GM18526 (cell line): ENCODE data around the gene P2RY13.

Experiments used
- POLR2A ChIP-seq: IDR thresholded peaks from 3 replicates; pipeline ENCODE4 v1.6.1; 2011; ENCODE audit not compliant: insufficient read length; ENCODE audit errors: extremely low read depth

Gene P2RY13

DNA sequence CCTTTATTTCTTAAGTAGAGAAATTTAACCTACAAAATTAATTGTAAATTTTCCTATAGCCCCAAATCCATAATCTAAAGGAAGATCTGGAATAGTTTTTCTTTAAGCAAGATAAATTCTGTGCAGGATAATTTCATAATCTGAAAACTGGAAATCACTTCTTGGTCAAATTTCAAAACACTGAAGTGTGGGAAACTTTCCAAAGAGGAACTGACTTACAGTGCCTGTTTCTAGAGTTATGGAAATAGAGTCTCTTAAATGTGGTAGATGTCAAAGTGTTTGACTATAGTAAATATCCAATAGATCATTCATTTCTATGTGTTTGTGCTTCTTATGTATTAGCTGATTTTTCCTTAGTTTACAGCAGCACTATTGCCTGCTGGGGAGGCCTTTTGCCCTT lies 1.6 kb upstream of the P2RY13 start:
- TF ChIP-seq POLR2A: no peak

GRCh38 chr3:151330379-151330778 lies 1.0 kb upstream of the P2RY13 start:
- TF ChIP-seq POLR2A: no peak

DNA sequence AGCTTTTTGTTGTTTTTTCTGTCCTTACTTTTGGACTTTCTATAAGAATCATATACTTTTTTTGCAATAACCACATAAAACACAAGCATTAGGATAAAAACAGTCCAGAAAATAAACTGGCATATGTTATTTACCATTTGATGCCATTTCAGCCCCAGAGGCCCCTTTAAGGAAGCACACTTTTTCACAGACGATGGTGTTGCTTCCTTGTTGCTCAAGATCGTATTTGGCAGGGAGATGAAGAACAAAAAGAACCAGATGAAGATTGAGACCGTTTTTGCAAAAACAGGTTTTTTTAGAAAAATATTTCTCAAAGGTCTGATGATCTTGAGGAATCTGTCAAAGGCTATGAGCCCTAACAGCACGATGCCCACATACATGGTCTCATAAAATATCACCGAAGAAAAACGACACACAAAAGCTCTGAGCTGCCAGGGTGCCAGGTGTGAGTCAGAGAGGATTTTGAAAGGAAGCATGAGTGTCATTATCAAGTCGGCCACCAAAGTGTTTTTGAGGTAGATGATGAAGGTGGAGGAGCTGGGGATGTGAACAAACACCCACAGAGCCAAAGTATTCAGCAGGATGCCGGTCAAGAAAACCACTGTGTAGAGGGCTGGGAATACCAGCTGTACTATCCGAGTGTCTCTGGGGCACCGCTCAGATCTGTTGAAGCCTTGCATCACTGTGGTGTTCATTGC lies 902 bp downstream of the P2RY13 start:
- no peak for TF ChIP-seq POLR2A

DNA sequence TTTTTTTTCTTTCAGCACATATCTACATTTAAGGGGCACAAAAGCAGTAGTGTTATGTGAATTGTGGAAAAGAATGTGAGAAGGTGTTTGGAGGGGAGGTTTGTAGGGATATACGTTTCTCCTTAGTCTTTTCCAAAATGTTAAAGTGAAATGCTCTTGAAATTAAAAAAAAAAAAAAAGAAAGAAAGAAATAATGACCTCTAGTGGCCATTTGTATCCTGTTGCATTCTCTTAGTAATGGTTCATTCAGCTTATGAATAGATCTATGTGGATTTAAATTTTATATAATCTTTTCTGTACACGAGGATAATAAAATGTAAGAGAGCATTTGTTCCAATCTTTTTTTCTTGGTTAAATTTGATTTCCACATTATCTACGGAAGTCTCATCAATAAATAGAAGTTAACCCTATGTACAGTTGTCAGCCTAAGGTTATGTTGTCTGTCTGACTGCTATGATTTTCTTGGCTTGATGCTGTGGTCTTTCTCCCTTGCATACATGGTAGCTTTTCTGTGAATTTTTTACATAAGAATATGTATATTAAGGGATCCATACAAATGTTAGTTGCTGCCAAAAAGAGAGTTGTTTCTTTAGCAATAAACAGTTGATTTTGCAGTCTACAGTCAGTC lies 1.7 kb downstream of the P2RY13 start:
- TF ChIP-seq POLR2A: no peak

- TF ChIP-seq POLR2A: no peak
Measured at GRCh38 chr3:151322511-151322910, 6.8 kb downstream of the P2RY13 start.

GRCh38 chr3:151321526-151321925 lies 7.8 kb downstream of the P2RY13 start:
- no peak for TF ChIP-seq POLR2A

DNA sequence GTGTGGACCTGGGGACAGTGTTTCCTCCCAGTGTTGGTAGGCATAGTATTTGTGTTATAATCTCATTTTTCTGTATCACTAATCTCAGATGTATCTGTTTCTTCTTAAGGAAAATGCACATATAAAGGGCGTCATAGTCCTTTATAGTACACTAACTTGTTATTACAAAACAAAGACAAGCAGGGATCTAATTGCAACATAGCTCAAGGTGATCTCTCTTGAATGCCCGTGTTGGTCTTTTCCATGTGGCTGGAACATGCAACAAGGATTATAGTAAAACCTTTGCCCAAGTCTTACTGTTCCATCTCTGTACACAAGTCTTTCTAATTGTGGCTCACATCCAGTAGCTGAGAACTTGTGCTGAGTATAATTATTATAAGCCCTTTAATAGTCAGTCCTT lies 9.2 kb downstream of the P2RY13 start:
- no peak for TF ChIP-seq POLR2A

GRCh38 chr3:151319628-151320027 lies 9.7 kb downstream of the P2RY13 start:
- no peak for TF ChIP-seq POLR2A

- TF ChIP-seq POLR2A: no peak
Measured at GRCh38 chr3:151318991-151319390, 10.4 kb downstream of the P2RY13 start.

DNA sequence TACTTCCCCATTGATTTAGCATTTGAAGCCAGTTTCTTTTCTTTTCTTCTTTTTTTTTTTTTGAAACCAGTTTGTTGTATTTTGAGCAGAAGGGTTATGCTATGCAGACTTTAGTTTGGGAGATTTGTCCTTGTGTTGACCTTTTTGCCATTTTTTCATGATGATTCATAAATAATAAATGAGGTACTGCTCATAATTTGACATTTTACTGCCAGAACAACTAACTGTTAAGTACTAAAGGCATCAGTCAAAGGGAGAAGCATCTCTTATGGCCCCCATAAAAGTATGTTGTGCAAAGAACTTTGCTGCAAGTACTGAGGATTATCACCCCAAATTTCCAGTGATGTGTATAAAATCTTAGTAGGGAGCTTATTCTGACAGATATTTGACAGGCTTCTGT lies 11.0 kb downstream of the P2RY13 start:
- TF ChIP-seq POLR2A: no peak

GRCh38 chr3:151316267-151316991 lies 12.9 kb downstream of the P2RY13 start, which contains the start of gene GPR87:
Gene GPR87 (minus strand): TSS chr3:151316820. CDS start chr3:151300100, 16,720 bp downstream.
- no peak for TF ChIP-seq POLR2A

- no peak for TF ChIP-seq POLR2A
Measured at GRCh38 chr3:151315846-151316245, 13.5 kb downstream of the P2RY13 start.

DNA sequence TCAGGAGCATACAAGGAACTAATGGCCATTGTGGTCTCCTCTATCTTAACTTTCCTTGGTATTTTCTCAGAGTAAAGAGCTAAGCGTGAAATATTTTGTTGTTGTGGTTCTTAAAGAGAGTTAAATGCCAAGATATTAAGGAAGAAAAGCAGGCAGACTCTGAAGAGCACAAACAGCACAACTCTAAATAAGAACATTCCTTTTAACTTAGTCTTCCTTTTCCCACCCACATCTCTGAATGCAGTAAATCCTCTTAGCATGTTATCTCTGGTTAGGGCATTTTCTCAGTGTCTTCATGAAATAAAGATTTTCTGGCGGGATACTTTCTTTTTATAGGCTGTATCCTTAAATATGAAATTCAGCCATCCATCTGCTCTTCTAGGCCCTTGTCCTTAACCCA lies 14.2 kb downstream of the P2RY13 start:
- no peak for TF ChIP-seq POLR2A

DNA sequence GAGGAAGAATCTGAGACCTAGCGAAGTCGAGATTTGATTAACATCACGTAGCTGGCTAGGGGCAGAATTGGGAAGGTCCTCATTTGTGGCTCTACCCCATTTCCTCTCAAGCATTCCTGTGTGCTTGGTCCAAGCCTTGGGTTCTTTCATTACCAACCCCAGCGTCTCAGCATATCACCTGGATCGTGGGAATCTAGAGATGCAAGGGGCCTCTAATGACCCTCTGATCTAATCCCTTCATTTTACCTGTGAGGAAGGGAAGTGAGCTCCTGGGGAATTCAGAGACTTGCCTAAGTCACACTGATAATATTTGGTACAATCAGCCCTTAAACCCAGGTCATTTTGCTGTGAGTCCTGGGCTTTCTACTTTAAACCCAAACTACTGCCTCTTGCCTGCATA lies 14.8 kb downstream of the P2RY13 start:
- no peak for TF ChIP-seq POLR2A

- no peak for TF ChIP-seq POLR2A
Measured at GRCh38 chr3:151314137-151314536, 15.2 kb downstream of the P2RY13 start.

- no peak for TF ChIP-seq POLR2A
Measured at GRCh38 chr3:151312972-151313371, 16.4 kb downstream of the P2RY13 start.

- TF ChIP-seq POLR2A: no peak
Measured at GRCh38 chr3:151309566-151309965, 19.8 kb downstream of the P2RY13 start.
